Amniotic epithelial cell (primary cell): Measurements from ENCODE around the gene HOXB7.

Source experiments
- DNase-seq: peaks from one replicate; pipeline ENCODE4 v3.0.0-alpha.2; 2010; ENCODE audit warnings: low read depth

HOXB7 gene

DNA sequence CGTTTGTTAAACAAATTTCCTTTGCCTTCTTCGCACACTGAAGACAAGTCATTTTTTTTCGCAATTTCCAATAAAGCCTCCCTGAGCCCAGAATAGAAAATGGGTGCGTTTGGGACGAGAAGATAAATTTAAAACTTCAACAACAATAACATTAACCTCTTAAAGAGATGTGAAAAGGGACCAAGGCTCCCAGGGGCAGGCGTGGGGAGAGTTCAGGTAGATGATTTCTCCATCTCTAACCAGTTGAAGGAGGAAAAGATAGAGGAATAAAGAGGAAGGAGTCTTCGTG is 31.4 kb downstream of the HOXB7 start:
- DNase-seq = no peak

DNA sequence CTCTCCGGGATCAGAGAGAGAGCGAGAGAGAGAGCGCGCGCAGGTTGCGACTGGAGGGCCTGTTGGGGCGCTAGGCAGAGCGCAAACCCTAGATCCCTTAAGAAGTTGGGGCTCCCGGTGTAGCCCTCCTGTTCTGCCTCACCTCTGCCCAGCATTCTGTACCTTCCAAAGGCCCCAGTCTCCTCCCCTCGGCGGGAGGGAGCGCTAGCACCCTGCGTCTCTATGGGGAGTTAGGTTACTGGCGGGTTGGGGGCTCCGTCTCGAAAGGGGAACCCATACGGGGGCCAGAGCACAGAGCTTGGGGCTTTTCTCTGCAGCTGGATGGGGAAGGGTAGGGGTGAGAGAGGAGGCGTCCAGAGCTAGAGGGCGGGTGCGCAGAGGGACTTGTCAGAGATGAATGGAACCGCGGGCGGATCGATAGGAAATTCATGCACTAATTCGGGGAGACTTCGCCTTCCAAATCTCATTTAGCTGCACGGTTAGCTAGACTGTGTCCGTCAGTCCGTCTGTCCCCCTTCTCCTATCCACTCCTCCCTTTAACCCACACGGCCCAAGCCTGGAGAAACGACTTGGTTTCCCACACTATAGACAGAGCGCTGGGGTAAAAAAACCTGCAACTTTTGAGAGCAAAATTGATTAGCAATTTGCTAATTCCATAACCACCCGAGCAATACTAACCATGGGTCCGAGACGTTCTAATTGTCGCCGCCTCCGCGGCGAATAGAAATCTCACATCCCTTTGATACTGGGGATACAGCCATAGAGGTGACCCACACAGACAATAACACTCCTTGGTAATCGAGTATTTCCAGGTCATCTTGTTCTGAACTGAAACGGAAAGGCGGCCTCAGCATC is 32.0 kb downstream of the HOXB7 start:
- DNase-seq = no peak

DNA sequence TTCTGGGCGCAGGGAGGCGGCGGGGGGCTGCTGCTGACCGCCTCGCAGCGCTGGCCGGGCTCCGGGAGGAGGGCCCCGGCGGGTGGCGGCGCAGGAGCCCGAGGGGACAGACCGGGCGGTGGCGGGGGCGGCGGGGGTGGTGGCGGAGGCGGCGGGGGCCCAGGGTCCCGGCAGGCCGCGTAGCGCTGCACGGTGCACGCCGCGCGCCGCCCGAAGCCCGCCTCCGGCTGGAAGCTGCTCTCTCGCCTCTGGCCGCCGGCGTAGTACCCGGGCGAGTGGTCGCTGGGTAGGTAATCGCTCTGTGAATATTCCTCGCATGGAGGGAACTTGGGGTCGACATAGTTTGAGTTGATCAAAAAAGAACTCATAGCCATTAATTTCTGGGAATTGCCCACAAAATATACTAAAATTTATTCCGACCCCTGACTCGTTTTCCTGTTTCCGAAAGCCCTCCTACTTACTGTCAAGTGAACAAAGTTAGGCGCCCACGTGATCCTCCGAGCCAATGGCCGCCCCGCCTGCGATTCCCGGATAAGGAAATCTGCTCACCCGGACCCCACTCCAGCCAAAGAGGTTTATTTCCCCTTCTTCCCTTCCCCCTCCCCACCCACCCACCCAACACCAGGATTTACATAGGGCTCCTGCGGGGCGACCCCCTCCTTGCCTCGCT is 32.7 kb downstream of the HOXB7 start, which contains the start of gene HOXB4:
HOXB4 (minus strand) TSS at position 405 of the 670 bp plus-strand sequence; CDS start at position 374, 31 bp downstream.
- DNase-seq = peak; percentile 86

DNA sequence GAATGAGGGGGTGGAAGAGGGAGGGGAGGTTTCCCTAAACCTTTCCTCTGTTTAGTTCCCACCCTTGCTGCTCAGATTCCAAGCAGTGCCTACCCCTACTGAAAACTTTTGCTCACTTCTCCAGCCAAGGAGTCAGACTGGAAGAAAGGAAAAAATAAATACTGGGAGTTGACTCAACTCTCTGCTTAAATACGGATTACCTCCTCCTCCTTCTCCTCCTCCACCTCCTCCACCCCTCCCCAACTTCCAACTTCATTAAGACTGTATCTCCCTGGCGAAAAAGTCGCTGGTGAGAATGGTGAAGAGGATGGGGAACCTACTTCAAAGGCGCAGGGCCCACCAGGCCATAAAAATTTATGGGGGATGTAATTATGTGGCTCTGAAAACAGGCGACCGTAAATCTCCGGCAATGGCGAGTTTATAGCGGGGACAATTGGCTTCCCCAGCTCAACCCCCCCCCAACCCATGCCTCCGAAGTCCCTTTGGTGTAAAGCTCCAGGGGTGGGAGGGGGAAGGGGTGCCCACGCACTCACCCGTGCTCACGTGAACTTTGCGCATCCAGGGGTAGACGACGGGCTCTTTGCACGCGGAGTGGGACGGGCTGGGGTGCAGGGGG is 33.4 kb downstream of the HOXB7 start:
- peak; percentile 79 for DNase-seq

DNA sequence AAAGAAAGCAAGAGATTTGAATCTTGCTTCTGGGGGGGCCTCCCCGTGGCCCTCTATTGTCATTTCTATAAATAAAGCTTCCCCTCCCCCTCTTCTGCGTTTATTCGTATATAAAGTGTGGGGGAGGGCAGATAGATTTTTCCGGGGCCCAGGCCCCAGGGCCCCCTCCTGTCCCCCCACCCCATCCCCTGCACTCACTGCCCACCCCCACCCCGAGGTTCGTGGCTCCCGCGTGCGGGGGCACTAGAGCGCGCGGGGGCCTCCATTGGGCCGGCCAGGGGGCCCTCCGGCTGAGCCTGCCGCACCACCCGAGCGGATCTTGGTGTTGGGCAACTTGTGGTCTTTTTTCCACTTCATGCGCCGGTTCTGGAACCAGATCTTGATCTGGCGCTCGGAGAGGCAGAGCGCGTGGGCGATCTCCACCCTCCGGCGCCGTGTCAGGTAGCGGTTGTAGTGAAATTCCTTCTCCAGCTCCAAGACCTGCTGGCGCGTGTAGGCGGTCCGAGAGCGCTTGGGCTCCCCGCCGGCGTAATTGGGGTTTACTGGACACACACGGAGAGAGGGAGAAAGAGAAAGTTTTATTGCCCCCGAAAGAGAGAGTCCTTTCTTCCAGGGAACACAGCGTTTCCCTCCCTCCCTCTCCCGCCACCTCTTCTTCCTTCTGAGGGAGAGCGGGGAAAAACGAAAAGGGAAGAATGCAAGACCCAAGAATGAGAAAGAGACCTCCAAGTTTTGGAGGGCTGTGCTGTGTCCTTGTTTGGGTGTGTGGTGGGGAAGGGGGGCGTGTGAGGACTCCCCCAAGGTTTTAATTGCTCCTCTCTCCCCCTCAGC is 34.1 kb downstream of the HOXB7 start:
- peak; percentile 96 for DNase-seq

DNA sequence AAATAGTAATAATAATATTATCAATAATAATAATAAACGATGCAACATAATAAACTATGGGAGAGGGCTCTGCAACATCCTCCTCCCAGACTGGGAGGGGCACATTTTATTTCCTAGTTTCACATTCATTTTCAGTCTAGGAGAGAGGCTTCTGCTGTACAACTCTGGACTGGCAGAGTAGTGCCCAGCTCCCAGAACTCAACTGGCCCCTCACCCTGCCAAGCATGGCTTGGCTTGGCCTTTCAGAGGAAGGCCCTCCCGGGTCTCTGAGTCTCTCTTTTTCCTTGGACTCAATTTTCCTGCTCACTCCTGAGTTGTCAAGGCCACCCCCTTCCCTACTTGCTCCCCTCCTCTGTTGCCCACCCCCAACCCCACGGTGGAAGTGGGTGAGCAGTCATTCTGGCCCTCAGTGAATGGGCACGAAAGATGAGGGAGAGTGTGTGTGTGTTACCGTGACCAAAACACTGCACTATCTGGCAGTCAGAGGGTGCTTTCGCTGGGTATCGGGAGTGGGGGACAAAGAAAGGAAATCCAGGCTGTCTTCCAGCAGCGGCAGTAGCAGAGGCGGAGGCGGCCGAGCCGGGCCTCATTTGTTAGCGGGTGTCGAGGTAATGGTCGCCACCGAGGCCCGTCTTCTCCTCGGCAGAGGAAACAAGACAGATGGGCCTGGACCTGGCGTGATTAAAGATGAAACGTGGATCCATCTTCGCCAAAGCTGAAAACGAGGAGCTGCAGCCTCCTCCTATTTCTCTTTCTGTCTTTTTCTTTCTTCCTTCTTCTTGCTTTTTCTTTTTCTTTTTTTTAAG is 34.9 kb downstream of the HOXB7 start:
- DNase-seq = peak; percentile 63

DNA sequence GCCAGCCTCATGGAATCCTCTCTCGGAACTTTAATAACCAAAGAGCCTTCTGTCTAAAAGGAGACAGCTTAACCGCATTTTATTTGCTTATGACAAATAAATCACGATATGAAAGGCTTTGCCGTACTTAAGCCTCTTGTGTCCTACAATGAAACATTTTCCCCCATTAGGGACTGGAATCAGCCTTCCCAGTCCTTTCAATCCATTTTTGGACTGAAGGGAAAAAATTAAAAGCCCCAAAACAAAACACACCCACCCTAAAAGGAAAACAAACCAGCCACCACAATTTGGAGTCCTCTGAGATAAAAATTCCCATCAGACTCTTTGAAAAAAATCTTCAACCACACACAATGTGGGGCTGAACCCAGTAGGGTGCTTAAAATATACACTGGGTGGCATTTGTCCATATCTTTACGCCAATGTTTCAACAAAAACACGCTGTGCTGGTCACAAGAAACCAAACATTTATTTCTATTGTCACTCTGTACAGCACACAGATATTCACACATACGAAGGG is 35.7 kb downstream of the HOXB7 start:
- peak; percentile 93 for DNase-seq

DNA sequence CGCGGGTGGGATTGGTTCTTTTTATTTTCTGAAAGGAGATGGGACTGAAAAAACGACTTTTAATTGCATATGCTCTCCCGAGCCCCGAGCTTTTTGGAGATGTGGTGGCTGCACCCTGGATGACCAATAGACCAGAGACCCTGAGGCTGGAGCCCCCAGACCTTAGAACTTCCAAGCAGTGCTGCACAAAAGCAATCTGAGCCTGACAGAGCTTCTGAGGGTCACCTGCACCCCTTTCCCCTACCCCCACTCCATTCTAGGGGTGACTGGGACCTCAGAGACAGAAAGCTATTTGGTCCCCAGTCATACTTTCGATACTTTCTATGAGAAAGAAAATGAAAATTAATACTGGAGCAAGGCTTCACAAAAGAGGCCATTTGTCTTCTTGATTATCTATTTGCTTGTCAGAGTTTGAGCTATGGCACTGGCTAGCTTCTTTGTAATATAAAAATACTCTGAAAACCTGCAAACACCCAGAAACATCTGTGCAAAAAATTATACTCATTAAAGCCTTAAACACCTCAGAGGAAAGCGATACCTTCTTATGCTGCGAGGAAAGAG is 36.2 kb downstream of the HOXB7 start:
- no peak for DNase-seq

DNA sequence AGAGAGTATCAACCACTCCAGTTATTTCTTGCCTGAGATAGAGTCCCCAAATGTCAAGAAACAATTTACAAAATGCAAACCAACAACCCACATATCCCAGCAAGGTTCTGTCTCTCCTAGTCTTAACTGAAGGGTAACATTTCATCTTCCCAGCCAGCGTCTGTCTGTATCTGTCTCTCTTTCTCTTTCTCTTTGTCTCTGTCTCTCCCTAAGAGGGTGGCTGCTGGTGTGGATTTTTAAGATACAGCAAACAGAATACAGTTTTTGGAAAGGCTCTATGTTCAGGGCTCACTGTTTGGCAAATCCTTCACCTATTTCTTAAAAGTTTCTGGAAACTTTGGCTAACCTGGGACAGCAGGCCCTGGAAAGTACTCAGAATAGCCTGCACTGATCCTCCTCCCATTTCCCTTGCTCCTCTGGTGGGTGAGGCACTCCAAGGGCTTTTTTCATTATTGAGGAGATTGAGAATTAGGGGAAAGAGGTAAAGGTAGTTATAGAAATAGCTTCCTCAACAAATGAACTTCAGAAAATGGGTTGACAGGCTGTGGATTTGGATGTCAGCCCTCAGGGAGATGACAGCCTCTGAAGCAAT is 38.9 kb downstream of the HOXB7 start:
- no peak for DNase-seq

DNA sequence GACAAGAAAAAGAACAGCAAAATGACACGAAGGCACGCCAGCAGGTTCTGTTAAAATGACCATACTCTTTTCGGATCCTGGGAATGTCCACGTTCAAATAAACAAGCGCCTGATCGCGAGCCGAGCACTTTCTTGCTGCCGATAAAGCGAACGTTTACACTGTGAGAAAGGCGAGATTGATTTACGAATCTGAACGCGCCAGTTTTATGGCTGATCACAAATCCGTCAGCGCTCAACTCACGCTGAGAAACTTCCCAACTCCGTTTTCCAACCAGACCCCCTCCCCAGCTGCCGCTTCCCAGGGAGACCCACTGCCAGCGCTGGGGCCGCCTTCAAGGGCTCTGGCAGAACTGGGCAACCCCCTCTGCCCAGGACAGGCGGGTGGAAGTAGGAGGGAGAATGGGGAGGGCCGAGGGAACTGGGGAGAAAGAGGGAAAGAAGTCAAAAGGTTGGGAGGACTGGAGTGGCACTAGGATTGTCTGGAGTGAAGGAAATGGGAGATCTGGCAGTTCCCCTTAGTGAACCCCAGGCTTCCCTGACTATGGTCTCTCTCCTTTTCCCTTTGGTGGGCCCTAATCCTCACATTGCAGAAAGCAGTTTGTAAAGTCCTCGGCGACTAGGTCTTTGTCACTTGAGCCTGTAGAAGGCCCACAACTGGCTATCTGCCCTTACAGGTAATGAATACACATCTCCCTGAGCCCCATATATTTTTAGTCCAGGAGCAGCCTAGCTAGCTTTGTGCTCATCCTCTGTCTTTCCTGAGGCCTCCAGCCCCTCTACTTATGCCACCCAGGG is 39.6 kb downstream of the HOXB7 start:
- no peak for DNase-seq

DNA sequence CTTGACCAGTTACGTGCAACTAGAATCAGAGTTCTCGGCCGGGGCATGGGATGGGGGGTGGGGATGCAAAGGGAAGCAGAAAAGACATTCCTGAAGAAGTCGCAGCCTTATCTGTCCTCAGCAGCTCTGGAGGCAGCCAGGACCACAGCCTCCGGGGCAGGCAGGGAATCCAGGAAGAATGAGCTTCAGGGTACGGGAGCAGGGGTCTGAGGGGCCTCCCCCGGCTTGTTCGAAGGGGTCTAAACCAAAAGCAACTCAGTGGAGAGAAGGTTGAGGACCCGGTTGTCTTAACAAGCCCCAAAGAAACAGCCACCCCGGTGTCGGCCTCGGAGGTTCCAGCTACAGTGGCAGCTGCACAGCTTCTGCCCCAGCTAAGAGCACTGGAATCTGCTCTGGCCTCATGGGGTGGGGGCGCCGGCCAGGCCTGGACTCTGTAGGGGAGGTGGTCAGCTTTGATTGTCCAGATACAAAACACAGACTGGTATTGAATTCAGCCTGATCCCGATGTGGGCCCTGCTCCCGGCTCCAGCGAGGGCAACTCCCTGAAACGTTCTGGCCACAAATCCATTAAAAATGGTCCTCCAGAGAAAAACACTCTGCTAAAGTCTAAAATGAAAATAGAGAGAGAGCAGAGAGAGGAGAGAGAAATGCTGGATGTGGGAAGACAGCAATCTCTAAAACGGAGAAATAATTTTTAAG is 40.3 kb downstream of the HOXB7 start:
- DNase-seq = no peak

DNA sequence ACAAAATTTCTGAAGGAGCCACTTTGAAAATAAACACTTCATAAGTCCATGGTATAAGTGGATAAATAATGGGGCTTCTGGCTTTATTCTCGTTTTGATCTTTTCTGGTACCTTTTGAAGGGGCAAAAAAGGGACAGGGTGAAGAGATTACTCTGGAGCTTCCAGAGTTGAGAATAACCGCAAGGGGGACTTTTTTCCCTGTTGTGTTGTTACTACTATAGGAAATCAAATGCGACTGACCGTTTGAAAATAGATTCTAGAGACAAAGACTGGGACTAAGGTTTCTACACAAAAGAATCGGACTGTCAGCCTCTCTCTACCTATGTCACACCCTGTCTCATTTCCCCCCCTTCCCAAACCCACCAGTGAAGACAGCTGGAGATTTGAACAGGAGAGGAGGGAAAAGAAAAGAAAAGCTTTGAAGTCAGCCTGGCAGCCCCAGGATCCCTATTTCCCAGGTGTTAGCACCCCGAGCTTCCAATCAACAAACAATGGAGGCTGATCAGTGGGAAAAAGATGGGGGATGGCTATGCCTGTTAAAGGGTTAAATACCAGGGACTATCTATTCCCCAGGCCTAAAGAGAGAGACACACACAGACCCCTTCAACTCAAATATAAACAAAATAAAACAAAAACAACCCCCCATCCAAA is 41.0 kb downstream of the HOXB7 start:
- DNase-seq = no peak

DNA sequence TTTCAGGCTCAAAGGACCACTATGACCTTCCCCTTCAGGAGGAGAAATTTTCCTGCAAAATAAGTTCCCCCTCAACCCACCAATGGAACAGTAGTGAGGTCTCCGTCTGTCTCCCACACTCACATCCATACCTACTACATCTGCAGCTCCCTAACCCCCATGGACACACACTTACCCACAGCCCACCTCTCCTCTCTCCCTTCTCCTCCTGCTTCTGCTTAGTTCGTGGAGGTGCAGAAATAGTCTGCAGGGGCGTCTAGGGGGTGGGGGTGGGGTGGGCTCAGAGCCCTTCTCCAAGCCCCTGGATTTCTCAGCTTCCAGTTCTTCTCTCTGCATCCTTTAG is 41.6 kb downstream of the HOXB7 start:
- no peak for DNase-seq

DNA sequence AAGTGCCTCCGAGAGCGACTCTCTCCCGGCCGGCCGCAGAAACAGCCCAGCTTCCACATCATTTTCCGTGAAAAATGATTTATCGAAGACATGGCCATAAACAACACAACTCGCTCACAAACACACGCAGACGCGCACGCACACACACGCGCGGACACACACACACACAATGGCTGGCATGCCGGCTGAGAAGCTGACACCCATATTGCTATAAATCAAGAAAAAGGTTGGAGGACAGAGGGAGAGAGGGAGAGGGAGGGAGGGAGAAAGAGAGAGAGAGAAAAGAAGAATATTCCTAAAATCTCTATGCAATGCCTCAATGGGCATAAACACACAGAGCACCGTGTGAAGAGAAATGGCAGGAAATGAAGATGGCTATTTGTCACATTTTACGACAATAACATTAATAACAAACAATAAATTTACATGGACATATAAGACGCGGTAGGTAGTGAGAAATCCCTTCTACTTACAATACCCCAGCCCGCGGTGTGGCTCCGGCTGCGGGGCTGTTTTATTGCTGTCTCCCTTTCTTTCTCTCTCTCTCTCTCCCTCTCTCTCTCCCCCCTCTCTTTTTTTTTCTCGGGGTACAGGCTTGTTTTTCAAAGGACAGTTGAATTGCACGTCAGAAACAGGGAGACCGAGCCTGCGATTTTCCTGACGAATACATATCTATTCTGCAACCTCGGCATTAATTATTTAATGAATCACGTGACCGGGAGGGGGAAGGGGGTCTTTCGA is 42.1 kb downstream of the HOXB7 start:
- peak; percentile 82 for DNase-seq

DNA sequence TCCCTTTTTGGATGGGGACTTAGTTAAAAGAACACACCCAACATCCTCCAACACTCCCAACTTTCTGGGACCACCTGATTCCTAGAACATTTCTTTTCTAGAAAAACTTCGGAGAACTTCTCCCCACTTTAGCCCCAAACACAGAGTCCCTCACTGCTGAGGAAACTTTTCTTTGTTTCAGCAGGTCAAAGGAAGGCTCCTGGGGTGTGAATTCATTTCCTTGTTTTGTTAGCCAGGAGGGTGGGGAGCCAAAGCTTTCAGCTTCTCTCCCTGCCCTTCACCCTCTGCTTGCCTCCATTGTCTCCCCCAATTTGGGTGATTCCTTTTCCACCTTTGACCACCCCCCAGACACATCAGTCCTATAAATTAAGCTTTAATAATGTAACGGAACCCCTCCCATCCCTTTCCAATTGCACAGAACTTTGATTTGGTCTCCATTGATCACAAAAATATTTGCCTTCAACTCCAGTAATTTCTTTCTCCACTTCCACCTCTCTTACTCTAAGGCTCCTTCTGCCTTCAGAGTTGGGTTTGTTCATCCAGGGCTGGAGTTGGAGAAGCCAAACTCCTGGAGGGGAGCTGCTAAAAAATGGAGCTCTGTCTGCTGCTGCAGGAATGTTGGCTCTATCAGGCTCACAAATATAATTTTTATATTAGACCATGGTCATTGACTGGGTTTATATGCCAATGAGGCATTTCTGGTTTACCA is 43.0 kb downstream of the HOXB7 start:
- no peak for DNase-seq

DNA sequence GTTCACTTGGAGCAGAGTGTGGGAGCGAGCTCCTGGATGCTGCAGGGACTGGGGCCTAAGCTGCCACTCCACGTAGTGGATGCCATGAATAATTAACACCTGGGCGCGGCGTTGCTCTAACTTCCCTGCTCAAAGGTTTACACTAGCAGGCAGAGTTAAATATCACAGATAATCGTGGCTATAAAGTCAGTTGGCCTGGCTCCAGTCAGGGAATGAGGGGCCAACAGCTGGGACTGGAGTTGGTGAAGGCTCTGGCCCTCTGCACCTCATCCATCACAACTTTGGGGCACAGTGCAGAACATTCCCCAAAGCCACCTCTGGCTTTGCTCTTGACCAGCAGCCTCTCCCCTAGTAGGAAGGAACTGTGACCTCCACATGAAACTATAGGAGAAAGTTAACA is 43.6 kb downstream of the HOXB7 start:
- no peak for DNase-seq

DNA sequence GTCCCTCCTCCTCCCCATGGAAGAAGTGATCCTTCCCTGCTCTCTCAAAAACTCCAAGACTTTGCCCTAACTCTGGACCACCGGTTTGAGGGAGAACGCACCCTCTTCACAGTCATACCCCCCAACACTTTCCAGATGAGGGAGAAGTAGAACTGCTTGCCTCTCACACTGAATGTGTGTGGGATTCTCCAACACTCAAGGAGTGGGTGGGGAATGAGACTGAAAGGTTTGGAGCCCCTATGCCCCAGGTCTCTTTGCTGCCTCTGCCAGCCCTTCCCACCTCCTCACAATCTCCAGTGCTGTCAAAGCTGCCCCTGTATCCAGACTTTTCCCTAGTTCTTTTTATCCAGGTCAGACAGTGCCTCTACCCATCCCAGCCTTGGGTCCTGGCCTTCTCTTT is 44.1 kb downstream of the HOXB7 start:
- no peak for DNase-seq
